ENCODE data around the gene NREP.

NREP gene

DNA sequence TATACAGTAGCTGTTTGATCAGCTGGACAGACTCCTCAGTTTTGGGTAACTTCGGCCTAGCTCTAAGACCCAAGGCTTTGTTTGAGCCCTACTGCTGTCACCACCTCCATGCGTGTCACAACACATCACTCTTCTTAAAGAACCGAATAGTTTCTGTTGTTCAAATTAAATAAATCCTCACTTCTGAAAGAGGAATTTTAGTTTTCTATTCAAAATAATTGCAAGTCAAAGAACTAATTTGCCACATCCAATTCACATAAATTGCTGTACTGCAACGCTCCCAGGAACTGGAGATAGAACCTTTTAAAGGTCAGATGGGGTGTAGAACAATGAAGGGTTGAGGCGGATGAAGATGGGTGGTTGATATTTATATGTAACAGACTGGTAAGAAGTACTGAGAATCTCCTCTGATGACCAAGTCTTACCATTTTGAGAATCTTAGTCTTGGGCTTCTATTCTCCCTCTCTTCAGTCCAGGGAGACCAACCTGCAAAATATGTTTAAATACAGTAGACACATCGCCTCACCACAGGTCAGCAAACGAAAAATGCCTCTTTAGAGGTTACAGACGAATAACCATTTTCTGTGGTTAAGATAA lies 1.6 kb downstream of the NREP start:
- H3K4me3 ChIP-seq (ENCODE audit: low read depth, low read length): peak overlapping the region; percentile 67
- DNase-seq (ENCODE audit: low read depth): no peak
- TF ChIP-seq, protein P1, sequence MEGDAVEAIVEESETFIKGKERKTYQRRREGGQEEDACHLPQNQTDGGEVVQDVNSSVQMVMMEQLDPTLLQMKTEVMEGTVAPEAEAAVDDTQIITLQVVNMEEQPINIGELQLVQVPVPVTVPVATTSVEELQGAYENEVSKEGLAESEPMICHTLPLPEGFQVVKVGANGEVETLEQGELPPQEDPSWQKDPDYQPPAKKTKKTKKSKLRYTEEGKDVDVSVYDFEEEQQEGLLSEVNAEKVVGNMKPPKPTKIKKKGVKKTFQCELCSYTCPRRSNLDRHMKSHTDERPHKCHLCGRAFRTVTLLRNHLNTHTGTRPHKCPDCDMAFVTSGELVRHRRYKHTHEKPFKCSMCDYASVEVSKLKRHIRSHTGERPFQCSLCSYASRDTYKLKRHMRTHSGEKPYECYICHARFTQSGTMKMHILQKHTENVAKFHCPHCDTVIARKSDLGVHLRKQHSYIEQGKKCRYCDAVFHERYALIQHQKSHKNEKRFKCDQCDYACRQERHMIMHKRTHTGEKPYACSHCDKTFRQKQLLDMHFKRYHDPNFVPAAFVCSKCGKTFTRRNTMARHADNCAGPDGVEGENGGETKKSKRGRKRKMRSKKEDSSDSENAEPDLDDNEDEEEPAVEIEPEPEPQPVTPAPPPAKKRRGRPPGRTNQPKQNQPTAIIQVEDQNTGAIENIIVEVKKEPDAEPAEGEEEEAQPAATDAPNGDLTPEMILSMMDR (conservative IDR thresholded peaks at IDR 0.05; ENCODE audit: low read depth, low read length): no peak

DNA sequence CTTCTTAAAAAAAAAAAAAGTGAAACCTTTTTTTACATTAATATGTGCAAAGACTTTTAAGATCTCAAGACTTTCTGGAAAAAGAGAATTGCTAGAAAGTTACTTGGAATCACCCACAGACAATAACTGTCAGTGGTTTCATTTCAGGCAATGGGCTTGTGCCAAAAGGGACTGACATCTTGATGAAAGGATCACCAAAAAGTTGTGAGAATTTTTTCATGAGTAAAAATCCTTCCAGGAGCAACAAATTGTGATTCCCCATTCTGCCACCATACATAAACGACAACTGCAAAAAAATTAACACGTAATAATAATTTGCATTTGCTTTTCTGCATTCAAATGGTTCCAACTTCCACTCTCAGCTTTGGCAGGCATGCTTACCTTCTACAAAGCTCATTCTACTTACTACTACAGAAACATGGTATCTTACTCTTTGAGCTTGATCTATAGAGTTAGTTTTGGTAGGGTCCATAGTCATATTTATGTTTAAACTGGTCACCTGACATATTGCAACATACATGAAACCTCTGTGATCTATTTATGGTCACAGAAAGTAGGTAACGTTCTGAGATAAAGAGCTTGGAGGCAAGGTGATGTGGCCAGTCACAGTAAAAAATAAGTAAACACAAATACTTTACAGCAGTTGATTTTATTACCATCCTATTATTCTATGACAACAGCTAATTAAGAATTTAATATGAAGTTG lies 3.0 kb downstream of the NREP start:
- TF ChIP-seq, protein P1 (conservative IDR thresholded peaks at IDR 0.05; ENCODE audit: low read depth, low read length): no peak
- no peak overlapping the region for H3K4me3 ChIP-seq (ENCODE audit: low read depth, low read length)
- no peak for DNase-seq (ENCODE audit: low read depth)

DNA sequence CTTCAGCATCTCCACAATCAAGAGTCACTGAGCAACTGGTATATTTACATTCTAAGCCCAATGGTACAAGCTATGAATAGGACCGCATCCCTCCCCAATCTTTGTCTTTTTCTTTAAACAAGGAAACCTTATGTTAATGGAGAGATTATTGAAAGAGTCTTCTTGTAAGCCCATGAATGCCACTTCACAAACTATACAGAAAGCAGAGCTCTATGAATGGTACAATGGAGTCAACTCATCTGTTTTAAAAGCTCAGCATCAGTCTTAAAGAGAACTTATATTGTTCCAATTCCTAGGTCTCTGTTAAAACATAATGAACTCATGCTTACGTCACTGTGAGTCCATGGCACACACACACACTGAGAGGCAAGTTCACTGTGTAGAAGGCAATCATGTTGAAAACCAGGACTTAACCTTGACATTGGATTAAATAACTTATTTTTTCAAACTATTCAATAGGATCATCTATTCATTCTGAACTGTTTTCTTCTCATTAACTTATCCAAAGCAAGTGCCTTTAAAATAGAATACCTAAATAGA lies 4.5 kb downstream of the NREP start:
- H3K4me3 ChIP-seq (ENCODE audit: low read depth, low read length): no peak overlapping the region
- TF ChIP-seq, protein P1 (conservative IDR thresholded peaks at IDR 0.05; ENCODE audit: low read depth, low read length): no peak
- no peak for DNase-seq (ENCODE audit: low read depth)

DNA sequence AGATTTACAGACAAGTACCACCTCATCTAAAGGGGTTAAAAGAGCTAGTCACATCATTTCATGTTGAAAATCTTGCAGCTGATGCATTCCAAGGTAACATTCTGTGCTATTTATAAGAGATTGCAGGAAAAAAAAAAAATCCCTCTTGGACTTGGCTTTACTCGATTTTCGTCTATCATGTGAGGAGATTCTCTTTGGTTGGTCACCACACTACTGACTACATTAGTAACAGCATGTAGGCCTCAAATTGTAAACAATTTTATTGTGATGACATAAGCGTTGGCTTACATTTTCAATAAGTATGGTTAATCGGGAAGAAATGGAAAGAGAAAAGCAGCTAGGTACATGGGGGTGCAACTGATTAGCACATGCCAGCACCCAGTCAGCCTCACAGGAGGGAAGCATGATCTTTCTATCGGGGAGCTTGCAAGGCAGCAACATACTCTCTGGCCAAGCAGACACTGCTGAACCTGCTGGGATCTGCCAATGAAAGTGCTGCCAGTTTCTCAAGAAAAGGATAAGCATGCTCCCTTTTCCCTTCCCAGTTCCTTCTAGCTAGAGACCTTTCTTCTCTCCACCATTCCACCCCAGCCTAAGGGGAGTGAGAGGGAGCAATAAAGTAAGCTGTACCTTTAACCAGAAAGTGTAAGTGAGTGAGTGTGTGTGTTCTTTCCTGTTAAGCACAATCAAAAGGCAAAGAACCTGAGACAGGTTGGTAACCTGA lies 7.5 kb downstream of the NREP start:
- H3K4me3 ChIP-seq (ENCODE audit: low read depth, low read length): no peak overlapping the region
- DNase-seq (ENCODE audit: low read depth): no peak
- TF ChIP-seq, protein P1 (conservative IDR thresholded peaks at IDR 0.05; ENCODE audit: low read depth, low read length): no peak

DNA sequence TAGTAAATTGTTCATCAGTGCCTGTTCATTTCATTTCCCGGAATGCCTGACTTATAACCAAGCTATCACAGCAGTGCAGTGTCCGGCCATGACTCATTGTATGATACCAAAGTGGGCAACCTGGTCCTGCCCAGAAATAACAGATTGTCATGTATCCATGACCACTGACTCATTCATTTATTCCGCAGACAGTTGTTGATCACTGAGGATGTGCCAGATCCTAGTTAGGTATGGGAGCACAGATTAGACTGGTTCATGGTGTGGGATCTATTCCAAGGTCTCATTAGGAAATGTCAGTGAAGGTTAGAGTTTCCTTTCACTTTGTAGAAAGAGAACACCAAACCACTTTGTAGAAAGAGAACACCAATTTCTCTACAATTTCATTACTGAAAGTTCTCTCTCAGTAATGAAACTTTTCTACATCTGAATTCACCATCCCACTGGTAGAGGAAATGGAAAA lies 8.7 kb downstream of the NREP start:
- peak; percentile 81 for DNase-seq (ENCODE audit: low read depth)
- H3K4me3 ChIP-seq (ENCODE audit: low read depth, low read length): no peak overlapping the region
- TF ChIP-seq, protein P1 (conservative IDR thresholded peaks at IDR 0.05; ENCODE audit: low read depth, low read length): no peak

DNA sequence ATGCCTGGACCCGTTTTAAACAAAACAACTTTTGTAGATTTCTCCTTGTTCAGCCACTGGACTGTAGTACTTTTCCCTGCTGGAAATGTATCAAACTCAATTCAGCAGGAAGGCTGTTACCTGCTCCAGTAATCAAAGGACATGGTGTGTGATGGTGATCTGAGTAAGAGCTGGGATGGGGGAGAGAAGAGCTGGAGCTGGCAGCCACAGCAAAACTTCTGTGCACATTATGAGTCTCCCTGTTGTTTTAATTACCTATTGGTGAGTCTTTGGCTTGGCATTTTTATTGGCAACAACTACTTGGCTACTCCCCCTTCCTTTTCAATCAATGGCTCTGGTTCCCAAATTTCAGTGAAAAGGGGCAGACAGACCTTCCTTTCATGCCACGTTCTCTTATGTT lies 9.7 kb downstream of the NREP start:
- H3K4me3 ChIP-seq (ENCODE audit: low read depth, low read length): no peak overlapping the region
- DNase-seq (ENCODE audit: low read depth): no peak
- TF ChIP-seq, protein P1 (conservative IDR thresholded peaks at IDR 0.05; ENCODE audit: low read depth, low read length): no peak

All from choroid plexus epithelial cell (primary cell).